ENCODE measurements around the gene C2orf92.
"Not testable (repeated sequence)": the region's sequence is repeated elsewhere in the genome, so short reads cannot be mapped to it uniquely, and the experiment has no call there.

C2orf92 gene

GRCh38 chr2:97707362-97708047 is 38.0 kb downstream of the C2orf92 start:
- intact Hi-C loops (cut with DNase I), result no loop called here
- DNase-seq, result peak in 2 of 42 donors; percentile 4 to 10

DNA sequence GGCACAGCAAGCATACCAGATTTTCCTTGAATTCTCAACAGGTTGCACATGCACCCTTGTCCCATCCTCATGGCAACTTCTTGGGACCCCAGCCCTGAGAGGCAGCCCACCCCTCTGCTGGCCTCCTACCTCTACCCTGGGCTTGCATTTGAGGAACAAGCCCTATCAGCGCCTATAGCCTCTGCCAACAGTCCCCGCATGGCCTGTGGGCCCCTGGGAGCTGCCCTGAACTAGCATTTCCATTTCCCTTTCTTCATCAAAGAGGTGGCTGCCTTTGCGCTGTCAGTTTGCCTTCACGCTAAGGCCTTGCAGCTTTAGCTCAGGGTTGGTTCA is 38.5 kb downstream of the C2orf92 start:
- intact Hi-C loops (cut with DNase I), result no loop called here
- DNase-seq, result no peak

GRCh38 chr2:97708608-97709007 is 39.1 kb downstream of the C2orf92 start:
- DNase-seq, result no peak
- intact Hi-C loops (cut with DNase I), result no loop called here

GRCh38 chr2:97711394-97711711 is 41.8 kb downstream of the C2orf92 start:
- no peak for DNase-seq
- intact Hi-C loops (cut with DNase I), result no loop called here

DNA sequence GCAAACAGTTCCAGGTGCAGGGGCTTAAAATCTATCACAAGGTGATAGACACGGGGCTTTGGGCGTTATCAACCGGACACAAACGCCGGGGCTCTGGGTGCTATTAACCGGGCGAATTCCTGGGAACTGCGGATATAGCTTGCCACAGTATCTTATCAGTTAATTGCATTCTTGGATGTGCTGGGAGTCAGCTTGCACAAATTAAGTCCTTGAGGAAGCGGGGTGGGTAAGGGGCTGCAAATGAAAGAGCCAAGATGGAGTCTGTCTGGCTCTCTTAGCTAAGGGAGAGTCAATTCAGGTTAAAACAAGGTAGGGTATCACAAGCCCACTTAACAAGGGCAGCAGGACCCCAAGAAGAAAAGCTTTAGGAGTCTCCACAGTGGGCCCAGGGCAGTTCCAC is 42.7 kb downstream of the C2orf92 start:
- intact Hi-C loops (cut with DNase I); DNase-seq: not testable (repeated sequence)

DNA sequence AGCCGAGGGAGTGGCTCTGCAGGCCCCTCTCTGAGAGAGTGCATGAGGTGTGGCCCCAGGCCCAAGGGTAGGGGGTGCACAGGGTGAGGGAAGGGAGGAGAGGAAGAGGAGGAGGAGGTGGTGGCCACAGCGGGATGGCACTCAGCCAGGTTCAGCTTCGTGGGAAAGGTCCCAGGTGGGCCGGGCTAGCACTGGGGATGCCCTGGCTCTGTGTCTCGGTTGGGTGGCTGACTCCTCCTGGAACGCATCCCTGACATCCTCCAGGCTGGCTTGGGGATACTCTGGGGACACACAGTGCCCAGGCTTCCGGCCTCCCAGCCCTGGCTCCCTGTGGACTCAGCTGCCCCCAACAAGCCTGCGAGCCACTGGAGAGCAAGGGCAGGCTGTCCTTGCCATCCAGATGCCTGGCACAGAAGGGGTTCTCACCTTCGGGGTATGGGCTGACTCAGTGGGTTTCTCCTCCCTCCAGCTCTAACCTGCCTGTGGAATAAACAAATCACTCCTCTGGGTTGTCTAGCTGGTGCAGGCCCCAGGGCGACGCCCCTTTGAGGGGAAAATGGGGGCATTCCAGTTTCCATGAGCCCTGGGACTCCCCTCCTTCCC is 43.3 kb downstream of the C2orf92 start:
- intact Hi-C loops (cut with DNase I), result no loop called here
- peak in 1 of 42 donors; percentile 0 for DNase-seq

- DNase-seq, result peak in 1 of 42 donors; percentile 8
- intact Hi-C loops (cut with DNase I), result no loop called here
Measured at GRCh38 chr2:97713296-97714083, 44.0 kb downstream of the C2orf92 start, which contains the start of gene ZAP70. ZAP70 (plus strand) TSS chr2:97713576; CDS start chr2:97724037, 10,461 bp downstream.

GRCh38 chr2:97714084-97714949 is 44.8 kb downstream of the C2orf92 start:
- peak in 11 of 42 donors; percentile 10 to 68 (median 40) for DNase-seq
- intact Hi-C loops (cut with DNase I), result no loop called here

DNA sequence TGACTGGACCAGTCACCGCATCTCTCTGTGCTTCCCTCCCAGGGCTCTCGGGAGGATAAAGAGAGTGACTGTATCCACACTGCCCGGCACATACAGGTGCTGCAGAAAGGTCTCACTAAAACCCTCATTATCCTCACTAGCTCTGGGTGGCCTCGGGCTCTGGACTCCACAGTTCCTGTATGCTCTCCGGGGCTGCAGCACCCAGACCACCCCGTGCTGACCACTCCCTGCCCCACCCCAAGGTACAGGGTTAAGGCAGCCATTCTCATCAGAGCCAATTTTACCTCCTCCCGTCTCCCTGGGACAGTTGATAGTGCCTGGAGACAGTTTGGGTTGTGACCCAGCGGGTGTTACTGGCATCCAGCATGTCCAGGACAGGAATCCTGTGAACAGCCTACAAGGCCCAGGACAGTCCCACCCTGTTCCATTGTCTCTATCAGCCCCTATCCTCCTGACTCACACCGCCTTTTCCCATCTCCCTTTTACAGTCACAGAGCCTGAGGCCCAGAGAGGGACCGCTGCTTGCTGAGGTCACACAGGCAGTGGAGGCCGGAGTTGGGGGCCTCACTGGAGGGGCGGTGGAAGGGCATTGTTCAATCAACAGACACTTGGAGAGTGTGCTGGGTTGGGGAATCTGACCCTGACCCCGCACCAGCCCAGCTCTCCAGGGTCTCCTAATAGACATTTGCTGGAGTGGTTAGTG is 45.6 kb downstream of the C2orf92 start:
- intact Hi-C loops (cut with DNase I), result no loop called here
- no peak for DNase-seq

- intact Hi-C loops (cut with DNase I), result no loop called here
- DNase-seq, result peak in 2 of 42 donors; percentile 1 to 6
Measured at GRCh38 chr2:97715951-97716694, 46.6 kb downstream of the C2orf92 start.

GRCh38 chr2:97716695-97717612 is 47.4 kb downstream of the C2orf92 start:
- intact Hi-C loops (cut with DNase I), result no loop called here
- DNase-seq, result no peak

- intact Hi-C loops (cut with DNase I), result no loop called here
- DNase-seq, result no peak
Measured at GRCh38 chr2:97717613-97717995, 48.1 kb downstream of the C2orf92 start.

- DNase-seq, result no peak
Measured at GRCh38 chr2:97718051-97718882, 48.8 kb downstream of the C2orf92 start.

GRCh38 chr2:97718942-97719341 is 49.4 kb downstream of the C2orf92 start:
- intact Hi-C loops (cut with DNase I), result no loop called here
- no peak for DNase-seq

More at GRCh38 chr2:97718051-97718882, 48.8 kb downstream of the C2orf92 start:
- intact Hi-C loops (cut with DNase I), result no loop called here

GRCh38 chr2:97719362-97720155 is 50.0 kb downstream of the C2orf92 start:
- intact Hi-C loops (cut with DNase I), result no loop called here
- DNase-seq, result no peak
